DOHH2 (cell line): ENCODE measurements around the gene RRAGD.

Experiments
- H3F3A ChIP-seq: fragments of 200-600 bp; sonication (generic), shearing (Covaris generic); 2 replicates; pipeline ENCODE4 v1.6.0; 2016; ENCODE audit warnings: antibody characterized with exemption, mild to moderate bottlenecking; ENCODE audit not compliant: control insufficient read depth, insufficient read depth
- H3K27ac ChIP-seq: fragments of 200-600 bp; sonication (generic); 2 replicates; pipeline ENCODE4 v1.5.1; 2014; ENCODE audit warnings: low read depth, mild to moderate bottlenecking, low read length, moderate library complexity
- H3K27me3 ChIP-seq: fragments of 200-600 bp; sonication (generic); 2 replicates; pipeline ENCODE4 v1.6.1; 2014; ENCODE audit warnings: mild to moderate bottlenecking, low read length, mixed read lengths; ENCODE audit not compliant: control insufficient read depth
- H3K36me3 ChIP-seq: fragments of 200-600 bp; sonication (generic); 2 replicates; pipeline ENCODE4 v1.6.1; 2014; ENCODE audit warnings: mild to moderate bottlenecking, low read length, moderate library complexity, mixed read lengths; ENCODE audit not compliant: control insufficient read depth
- H3K4me1 ChIP-seq: fragments of 200-600 bp; sonication (generic); 2 replicates; pipeline ENCODE4 v1.6.1; 2014; ENCODE audit warnings: mild to moderate bottlenecking, low read length, mixed read lengths; ENCODE audit not compliant: control insufficient read depth
- H3K4me2 ChIP-seq: fragments of 200-600 bp; sonication (generic); 2 replicates; pipeline ENCODE4 v1.6.0; 2014; ENCODE audit warnings: mild to moderate bottlenecking, low read length, moderate library complexity
- H3K4me3 ChIP-seq: fragments of 200-600 bp; sonication (generic); 2 replicates; pipeline ENCODE4 v1.5.1; 2014; ENCODE audit warnings: mild to moderate bottlenecking, low read length, mixed read lengths
- H3K79me2 ChIP-seq: fragments of 200-600 bp; sonication (generic); 2 replicates; pipeline ENCODE4 v1.6.1; 2014; ENCODE audit warnings: mild to moderate bottlenecking, low read length, mixed read lengths; ENCODE audit not compliant: control insufficient read depth
- H3K9me2 ChIP-seq: fragments of 200-600 bp; sonication (generic); replicated peaks from 2 replicates; pipeline ENCODE4 v1.6.1; 2014; ENCODE audit warnings: mild to moderate bottlenecking, low read length, mixed read lengths; ENCODE audit not compliant: control insufficient read depth
- H3K9me3 ChIP-seq: fragments of 200-600 bp; sonication (generic); 2 replicates; pipeline ENCODE4 v1.6.1; 2014; ENCODE audit warnings: antibody characterized with exemption, low read length, mixed read lengths; ENCODE audit not compliant: control insufficient read depth, insufficient read depth
- H4K20me1 ChIP-seq: fragments of 200-600 bp; sonication (generic); 2 replicates; pipeline ENCODE4 v1.6.0; 2014; ENCODE audit warnings: low read depth, mild to moderate bottlenecking, antibody characterized with exemption, low read length, moderate library complexity; ENCODE audit not compliant: control insufficient read depth, insufficient read depth
- CTCF ChIP-seq: fragments of 200-600 bp; sonication (generic); IDR thresholded peaks from one replicate; pipeline ENCODE4 v1.5.1; 2014; ENCODE audit warnings: antibody characterized with exemption, mild to moderate bottlenecking, low read depth, low read length; ENCODE audit not compliant: poor library complexity, severe bottlenecking
- EZH2phosphoT487 ChIP-seq: fragments of 200-600 bp; sonication (generic); IDR thresholded peaks from 2 replicates; pipeline ENCODE4 v1.6.1; 2017; ENCODE audit warnings: borderline replicate concordance, mild to moderate bottlenecking, antibody characterized with exemption, low read length, moderate library complexity, mixed read lengths

The RRAGD gene

GRCh38 chr6:89436226-89436625 is 24.2 kb upstream of the RRAGD start:
- Histone ChIP-seq H3K4me2 (peak overlapping the region; percentile 11; the same call in 1 of the 2 replicates), H4K20me1 (no peaks in the 10 kb centered on the region), H3K27ac (no peak overlapping the region), H3F3A (peaks cover 4% of the 10 kb centered on the region; the same call in 1 of the 2 replicates), H3K36me3 (no peaks in the 10 kb centered on the region), H3K27me3 (peaks cover 26% of the 10 kb centered on the region), H3K4me3 (no peak overlapping the region), H3K9me3 (no peaks in the 10 kb centered on the region), H3K4me1 (peaks cover 20% of the 10 kb centered on the region), H3K9me2 (no peaks in the 10 kb centered on the region), H3K79me2 (no peaks in the 10 kb centered on the region)
- no peak for TF ChIP-seq EZH2phosphoT487
- no peak for TF ChIP-seq CTCF

- H3K4me2 ChIP-seq = no peak overlapping the region
- no peaks in the 10 kb centered on the region for H3K79me2 ChIP-seq
- no peaks in the 10 kb centered on the region for H3K36me3 ChIP-seq
- H3K9me3 ChIP-seq = no peaks in the 10 kb centered on the region
- peaks cover 4% of the 10 kb centered on the region; the same call in 1 of the 2 replicates for H3F3A ChIP-seq
- no peaks in the 10 kb centered on the region for H3K9me2 ChIP-seq
- no peak for TF ChIP-seq CTCF
- no peak for TF ChIP-seq EZH2phosphoT487
- H3K27ac ChIP-seq = no peak overlapping the region
- peaks cover 20% of the 10 kb centered on the region for H3K4me1 ChIP-seq
- H4K20me1 ChIP-seq = no peaks in the 10 kb centered on the region
- no peak overlapping the region for H3K4me3 ChIP-seq
- peaks cover 34% of the 10 kb centered on the region for H3K27me3 ChIP-seq
Observed at GRCh38 chr6:89434954-89435353, 22.9 kb upstream of the RRAGD start.

- Histone ChIP-seq H3K36me3 (no peaks in the 10 kb centered on the region), H3K79me2 (no peaks in the 10 kb centered on the region), H3K4me3 (peak overlapping the region; percentile 64), H3K4me2 (peak overlapping the region; percentile 72), H3K27me3 (peaks cover 35% of the 10 kb centered on the region), H3K27ac (no peak overlapping the region), H3K9me2 (no peaks in the 10 kb centered on the region), H4K20me1 (no peaks in the 10 kb centered on the region), H3K4me1 (peaks cover 20% of the 10 kb centered on the region), H3K9me3 (no peaks in the 10 kb centered on the region), H3F3A (peaks cover 4% of the 10 kb centered on the region; the same call in 1 of the 2 replicates)
- TF ChIP-seq EZH2phosphoT487 (no peak), CTCF (no peak)
Observed at GRCh38 chr6:89434150-89434499, 22.1 kb upstream of the RRAGD start.
